Right lung (tissue), 5 donors: ENCODE data around the gene FZD4. TPM values are rescaled to one million over a fixed set of nuclear protein-coding genes. Genes with fewer than 3 reads are reported as not detected.
"Not testable (repeated sequence)": the region's sequence is repeated elsewhere in the genome, so short reads cannot be mapped to it uniquely, and the experiment has no call there.

Source experiments
- DNase-seq, 2 donors: peaks; one replicate each; pipeline ENCODE4 v3.0.0-alpha.2; 2013
- polyA plus RNA-seq, 5 donors: library from polyadenylated mRNA; unstranded; fragments of 120-200 nt; gene quantifications; one replicate each; pipeline versions ENCODE4 v1.2.1 to v1.2.3, GENCODE V29; 2013; ENCODE audit warnings: inconsistent platforms in 1 of 5, low replicate concordance in 1 of 5; ENCODE audit not compliant: insufficient read length in 5 of 5, insufficient read depth in 1 of 5

The FZD4 gene
- polyA plus RNA-seq, 5 donors, result 21.0 to 27.1 (median 24.4) TPM

GRCh38 chr11:86915850-86916249 is 39.3 kb downstream of the FZD4 start:
- DNase-seq, result not testable (repeated sequence)

GRCh38 chr11:86914865-86915519 is 40.2 kb downstream of the FZD4 start:
- peak in 1 of 2 donors; percentile 18 for DNase-seq

- no peak for DNase-seq
These were observed 43.0 kb downstream of the FZD4 start for GRCh38 chr11:86912238-86912637.

GRCh38 chr11:86910592-86910991 is 44.6 kb downstream of the FZD4 start:
- DNase-seq, result no peak

DNA sequence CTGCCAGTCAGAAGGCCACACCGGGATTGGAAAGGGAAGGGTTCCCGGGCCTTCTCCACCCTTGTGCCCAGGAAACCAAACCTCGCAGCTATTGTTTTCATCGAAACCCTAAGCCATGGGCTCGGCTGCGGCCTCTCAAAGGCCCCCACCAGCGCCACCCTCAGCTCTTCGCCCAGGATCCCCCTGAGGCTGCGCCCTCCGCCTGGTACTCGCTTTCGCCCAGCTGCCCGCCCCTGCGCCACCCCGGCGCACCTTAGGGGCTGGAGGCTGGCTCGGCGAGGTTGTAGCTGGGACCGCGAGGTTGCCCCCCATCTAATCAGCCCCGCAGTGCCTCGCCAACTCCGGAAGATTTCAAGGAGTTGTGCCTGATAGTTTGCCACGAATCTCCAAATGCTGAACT is 49.0 kb downstream of the FZD4 start:
- DNase-seq, result no peak

- DNase-seq, result no peak
These were observed 49.9 kb downstream of the FZD4 start for GRCh38 chr11:86905252-86905651.

DNA sequence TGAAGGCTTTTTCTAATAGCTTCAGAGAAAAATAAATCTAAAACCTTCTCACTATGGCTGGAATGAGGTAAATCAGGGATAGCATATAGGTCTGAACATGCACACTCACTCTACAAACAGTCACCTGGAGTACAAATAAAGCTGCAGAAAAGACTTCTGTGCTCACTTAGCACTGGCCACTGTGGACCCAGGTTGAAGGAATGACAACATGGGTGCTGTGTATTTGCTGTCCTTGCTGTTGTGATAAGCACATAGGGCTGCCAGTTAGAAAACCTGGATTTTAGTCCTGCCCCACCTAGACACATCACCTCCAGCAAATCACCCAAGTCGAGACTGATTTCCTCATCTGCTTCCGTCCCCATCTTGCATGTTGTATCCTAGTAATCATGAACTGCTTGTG is 51.2 kb downstream of the FZD4 start:
- DNase-seq, result no peak

GRCh38 chr11:86902345-86902744 is 52.9 kb downstream of the FZD4 start:
- no peak for DNase-seq

GRCh38 chr11:86901599-86901998 is 53.6 kb downstream of the FZD4 start:
- DNase-seq, result no peak

GRCh38 chr11:86900162-86900561 is 55.0 kb downstream of the FZD4 start:
- no peak for DNase-seq

- DNase-seq, result no peak
These were observed 56.5 kb downstream of the FZD4 start for GRCh38 chr11:86898689-86899088.

- peak in 1 of 2 donors; percentile 6 for DNase-seq
These were observed 58.8 kb downstream of the FZD4 start for GRCh38 chr11:86896441-86896841.

Other genes with a start within 250 kb of the FZD4 start
- 10 to 100 TPM; 53.6 to 91.1 (median 74.0) TPM for gene PRSS23, start 154.9 kb downstream of the FZD4 start, polyA plus RNA-seq
- gene TMEM135, start 82.5 kb upstream of the FZD4 start, polyA plus RNA-seq, result 10 to 100 TPM; 17.1 to 35.0 (median 25.9) TPM